ENCODE data around the gene DCUN1D2.
A peak's percentile ranks its signal among the peaks of the same experiment; 100 is the strongest.
"Not testable (repeated sequence)": the region's sequence is repeated elsewhere in the genome, so short reads cannot be mapped to it uniquely, and the experiment has no call there.

DCUN1D2 gene

GRCh38 chr13:113490496-113491417, at the start of gene DCUN1D2:
Gene DCUN1D2, minus strand, starts transcription at chr13:113490711. Its CDS starts 42 bp downstream, at chr13:113490669.
- DNase-seq (ENCODE audit: low read depth): peak; percentile 95

GRCh38 chr13:113539822-113540221, 49.3 kb upstream of the DCUN1D2 start:
- no peak for DNase-seq (ENCODE audit: low read depth)

GRCh38 chr13:113539176-113539575, 48.7 kb upstream of the DCUN1D2 start:
- DNase-seq (ENCODE audit: low read depth): no peak

- DNase-seq (ENCODE audit: low read depth): no peak
These were observed 48.2 kb upstream of the DCUN1D2 start for GRCh38 chr13:113538689-113539058.

- DNase-seq (ENCODE audit: low read depth): no peak
These were observed 47.6 kb upstream of the DCUN1D2 start for GRCh38 chr13:113537909-113538688.

GRCh38 chr13:113537205-113537604, 46.7 kb upstream of the DCUN1D2 start:
- no peak for DNase-seq (ENCODE audit: low read depth)

GRCh38 chr13:113536461-113537110, 46.1 kb upstream of the DCUN1D2 start:
- DNase-seq (ENCODE audit: low read depth): no peak

- DNase-seq (ENCODE audit: low read depth): no peak
These were observed 44.9 kb upstream of the DCUN1D2 start for GRCh38 chr13:113535381-113535781.

- no peak for DNase-seq (ENCODE audit: low read depth)
These were observed 43.8 kb upstream of the DCUN1D2 start for GRCh38 chr13:113534236-113534860.

- DNase-seq (ENCODE audit: low read depth): no peak
These were observed 42.8 kb upstream of the DCUN1D2 start for GRCh38 chr13:113533161-113533840.

GRCh38 chr13:113532156-113532806, 41.8 kb upstream of the DCUN1D2 start:
- no peak for DNase-seq (ENCODE audit: low read depth)

- DNase-seq (ENCODE audit: low read depth): no peak
These were observed 40.7 kb upstream of the DCUN1D2 start for GRCh38 chr13:113531041-113531873.

- no peak for DNase-seq (ENCODE audit: low read depth)
These were observed 38.3 kb upstream of the DCUN1D2 start for GRCh38 chr13:113528813-113529180.

GRCh38 chr13:113528101-113528812, 37.7 kb upstream of the DCUN1D2 start:
- DNase-seq (ENCODE audit: low read depth): no peak

- no peak for DNase-seq (ENCODE audit: low read depth)
These were observed 36.9 kb upstream of the DCUN1D2 start for GRCh38 chr13:113527272-113527958.

GRCh38 chr13:113526466-113527220, 36.1 kb upstream of the DCUN1D2 start:
- no peak for DNase-seq (ENCODE audit: low read depth)

GRCh38 chr13:113522438-113522837, 31.9 kb upstream of the DCUN1D2 start:
- DNase-seq (ENCODE audit: low read depth): not testable (repeated sequence)

- DNase-seq (ENCODE audit: low read depth): no peak
These were observed 30.1 kb upstream of the DCUN1D2 start for GRCh38 chr13:113520571-113520970.

All from GM04504 (cell line).